ENCODE results near the gene ATAT1. TPM values are rescaled to one million over a fixed set of nuclear protein-coding genes. Genes with fewer than 3 reads are reported as not detected.

The ATAT1 gene
- total and polyA plus RNA-seq, 9 of the 15 experiments (the other 6 are each of a cell fraction or from before 2014, with no cell fraction given) = 0.65 to 5.8 (median 1.6) TPM

- TF ChIP-seq DLX4 (CRISPR knock-in tag; IDR thresholded peaks at IDR 0.05) (no peak), EP300 (IDR thresholded peaks at IDR 0.05; ENCODE audit: low read length) (peak; percentile 49), ZNF589 (CRISPR knock-in tag; IDR thresholded peaks at IDR 0.05; ENCODE audit: low read depth) (peak; percentile 47; the same call in 1 of the 2 replicates), MEF2D (tag; conservative IDR thresholded peaks at IDR 0.05; ENCODE audit: low read depth) (0 out of 2 replicates have a peak, but pooled peaks have one; percentile 47), HMGN3 (IDR thresholded peaks at IDR 0.05; ENCODE audit: borderline replicate concordance, extremely low read depth, insufficient read length, low read depth, low read length) (peak; percentile 64), BRD9 (IDR thresholded peaks at IDR 0.05; ENCODE audit: low read depth, partially characterized antibody) (peak; percentile 36), CHD4 (IDR thresholded peaks at IDR 0.05; ENCODE audit: insufficient read depth, insufficient replicate concordance, low read depth, low read length, poor library complexity, severe bottlenecking) (peak; percentile 78), ZNF165 (CRISPR knock-in tag; IDR thresholded peaks at IDR 0.05; ENCODE audit: borderline replicate concordance) (peak; percentile 38; the same call in 1 of the 2 replicates), ZNF668 (CRISPR knock-in tag; IDR thresholded peaks at IDR 0.05) (no peak), ILK (tag; IDR thresholded peaks at IDR 0.05; ENCODE audit: borderline replicate concordance, low read depth) (0 out of 2 replicates have a peak, but pooled peaks have one; percentile 12), RB1 (IDR thresholded peaks at IDR 0.05; ENCODE audit: low read depth) (0 out of 2 replicates have a peak, but pooled peaks have one; percentile 22), ZNF766 (CRISPR knock-in tag; conservative IDR thresholded peaks at IDR 0.05) (peak; percentile 55; the same call in 1 of the 2 replicates), HMG20B (CRISPR knock-in tag; IDR thresholded peaks at IDR 0.05) (0 out of 2 replicates have a peak, but pooled peaks have one; percentile 25), NFE2 (IDR thresholded peaks at IDR 0.05; ENCODE audit: low read depth) (peak; percentile 28; the same call in 1 of the 2 replicates), NFIC (IDR thresholded peaks at IDR 0.05) (peak; percentile 46; the same call in 1 of the 2 replicates), CREB1 (IDR thresholded peaks at IDR 0.05) (peak; percentile 26; the same call in 1 of the 2 replicates), CREB1 (CRISPR knock-in tag; IDR thresholded peaks at IDR 0.05) (no peak; the same call in 1 of the 2 replicates), RFX7 (CRISPR knock-in tag; IDR thresholded peaks at IDR 0.05) (no peak), RBBP5 (IDR thresholded peaks at IDR 0.05; ENCODE audit: borderline replicate concordance, insufficient read depth, low read length, poor library complexity, severe bottlenecking) (peak; percentile 76), PRMT5 (CRISPR knock-in tag; IDR thresholded peaks at IDR 0.05) (no peak), CTBP1 (IDR thresholded peaks at IDR 0.05; ENCODE audit: borderline replicate concordance) (peak; percentile 75; the same call in 1 of the 2 replicates), ZBTB8A (IDR thresholded peaks at IDR 0.05; ENCODE audit: partially characterized antibody) (no peak)
- TF ChIP-seq, protein P1, sequence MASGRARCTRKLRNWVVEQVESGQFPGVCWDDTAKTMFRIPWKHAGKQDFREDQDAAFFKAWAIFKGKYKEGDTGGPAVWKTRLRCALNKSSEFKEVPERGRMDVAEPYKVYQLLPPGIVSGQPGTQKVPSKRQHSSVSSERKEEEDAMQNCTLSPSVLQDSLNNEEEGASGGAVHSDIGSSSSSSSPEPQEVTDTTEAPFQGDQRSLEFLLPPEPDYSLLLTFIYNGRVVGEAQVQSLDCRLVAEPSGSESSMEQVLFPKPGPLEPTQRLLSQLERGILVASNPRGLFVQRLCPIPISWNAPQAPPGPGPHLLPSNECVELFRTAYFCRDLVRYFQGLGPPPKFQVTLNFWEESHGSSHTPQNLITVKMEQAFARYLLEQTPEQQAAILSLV (tag; IDR thresholded peaks at IDR 0.05) = peak; percentile 38; the same call in 1 of the 2 replicates
These were observed 55.8 kb downstream of the ATAT1 start (continued) for GRCh38 chr6:30682143-30683117.

All from K562 (cell line).